ENCODE data around the gene CCL23. TPM values are rescaled to one million over a fixed set of nuclear protein-coding genes. Genes with fewer than 3 reads are reported as not detected.
"Not testable (repeated sequence)": the region's sequence is repeated elsewhere in the genome, so short reads cannot be mapped to it uniquely, and the experiment has no call there.

CCL23 gene
- total RNA-seq, 3 donors from 2014 or later (not counting 1 experiment from before 2014, with no cell fraction given), result 0.68 to 0.80 TPM; not detected in 1

DNA sequence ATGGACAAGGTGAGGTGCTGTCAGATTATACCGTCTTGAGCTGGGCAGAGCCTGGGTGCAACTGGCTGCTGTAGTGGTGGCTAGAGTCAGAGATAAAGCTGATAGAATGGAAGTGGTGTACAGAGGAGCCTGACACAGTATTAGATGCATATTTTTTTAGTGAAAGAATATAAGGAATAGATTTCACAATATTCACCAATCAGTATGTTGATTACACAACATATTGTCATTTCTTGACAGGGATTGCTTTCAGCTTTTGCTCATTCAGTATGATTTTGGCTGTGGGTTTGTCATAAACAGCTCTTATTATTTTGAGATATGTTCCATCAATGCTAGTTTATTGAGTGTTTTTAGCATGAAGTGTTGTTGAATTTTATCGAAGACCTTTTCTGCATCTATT, 1.7 kb upstream of the CCL23 start:
- Mint-ChIP-seq H3K9me3 (no peaks in the 10 kb centered on the region), H3K27me3 (ENCODE audit: low read depth in 2 of 2) (peaks cover 0 to 8% of the 10 kb centered on the region in 2 donors), H3K36me3 (no peaks in the 10 kb centered on the region), H3K4me3 (no peak overlapping the region), H3K27ac (no peak overlapping the region), H3K4me1 (peaks cover 22 to 24% of the 10 kb centered on the region in 2 donors)
- intact Hi-C loops (cut with micrococcal nuclease), result no loop called here
- ATAC-seq (no peak), DNase-seq (no peak)
- no peaks in the 10 kb centered on the region for H3K36me3 ChIP-seq (ENCODE audit: control insufficient read depth, insufficient read depth, low read length)
- no peak overlapping the region for H3K4me3 ChIP-seq (ENCODE audit: low read length)
- peaks cover 12% of the 10 kb centered on the region for H3K9me3 ChIP-seq (ENCODE audit: control insufficient read depth, insufficient read depth, low read length)
- TF ChIP-seq, protein P1, sequence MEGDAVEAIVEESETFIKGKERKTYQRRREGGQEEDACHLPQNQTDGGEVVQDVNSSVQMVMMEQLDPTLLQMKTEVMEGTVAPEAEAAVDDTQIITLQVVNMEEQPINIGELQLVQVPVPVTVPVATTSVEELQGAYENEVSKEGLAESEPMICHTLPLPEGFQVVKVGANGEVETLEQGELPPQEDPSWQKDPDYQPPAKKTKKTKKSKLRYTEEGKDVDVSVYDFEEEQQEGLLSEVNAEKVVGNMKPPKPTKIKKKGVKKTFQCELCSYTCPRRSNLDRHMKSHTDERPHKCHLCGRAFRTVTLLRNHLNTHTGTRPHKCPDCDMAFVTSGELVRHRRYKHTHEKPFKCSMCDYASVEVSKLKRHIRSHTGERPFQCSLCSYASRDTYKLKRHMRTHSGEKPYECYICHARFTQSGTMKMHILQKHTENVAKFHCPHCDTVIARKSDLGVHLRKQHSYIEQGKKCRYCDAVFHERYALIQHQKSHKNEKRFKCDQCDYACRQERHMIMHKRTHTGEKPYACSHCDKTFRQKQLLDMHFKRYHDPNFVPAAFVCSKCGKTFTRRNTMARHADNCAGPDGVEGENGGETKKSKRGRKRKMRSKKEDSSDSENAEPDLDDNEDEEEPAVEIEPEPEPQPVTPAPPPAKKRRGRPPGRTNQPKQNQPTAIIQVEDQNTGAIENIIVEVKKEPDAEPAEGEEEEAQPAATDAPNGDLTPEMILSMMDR (IDR thresholded peaks at IDR 0.05), result no peak
- peaks cover 5% of the 10 kb centered on the region for H3K4me1 ChIP-seq (ENCODE audit: control insufficient read depth, insufficient read depth, low read length)
- 93% methylated on average over 2 of the region's 2 CpGs for WGBS (ENCODE audit: insufficient coverage)
- no peak overlapping the region for H3K27ac ChIP-seq (ENCODE audit: low read length)
- no peaks in the 10 kb centered on the region for H3K27me3 ChIP-seq (ENCODE audit: control insufficient read depth, insufficient read depth, low read length)

DNA sequence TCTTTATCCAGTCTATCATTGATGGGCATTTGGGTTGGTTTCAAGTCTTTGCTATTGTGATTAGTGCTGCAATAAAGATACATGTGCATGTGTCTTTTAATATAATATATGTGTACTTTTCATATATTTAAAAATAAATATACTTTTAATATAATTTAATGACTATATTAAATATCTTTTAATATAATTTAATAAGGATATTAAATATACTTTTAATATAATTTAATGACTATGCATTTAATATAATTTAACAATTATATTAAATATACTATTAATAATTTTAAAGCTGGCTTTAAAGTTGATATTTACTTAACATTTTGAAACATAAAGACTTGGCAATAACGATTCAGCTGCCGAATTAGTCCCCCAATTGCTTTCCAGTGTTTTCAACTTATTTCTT, 1.2 kb downstream of the CCL23 start:
- peaks cover 0 to 8% of the 10 kb centered on the region in 2 donors for H3K27me3 Mint-ChIP-seq (ENCODE audit: low read depth in 2 of 2)
- Histone ChIP-seq H3K9me3 (ENCODE audit: control insufficient read depth, insufficient read depth, low read length) (peaks cover 3% of the 10 kb centered on the region), H3K4me1 (ENCODE audit: control insufficient read depth, insufficient read depth, low read length) (peaks cover 5% of the 10 kb centered on the region), H3K27ac (ENCODE audit: low read length) (no peak overlapping the region), H3K4me3 (ENCODE audit: low read length) (no peak overlapping the region), H3K36me3 (ENCODE audit: control insufficient read depth, insufficient read depth, low read length) (no peaks in the 10 kb centered on the region), H3K27me3 (ENCODE audit: control insufficient read depth, insufficient read depth, low read length) (no peaks in the 10 kb centered on the region)
- H3K4me3 Mint-ChIP-seq, result no peak overlapping the region
- TF ChIP-seq, protein P1 (IDR thresholded peaks at IDR 0.05), result no peak
- H3K9me3 Mint-ChIP-seq, result no peaks in the 10 kb centered on the region
- DNase-seq, result no peak
- no peak for ATAC-seq
- H3K4me1 Mint-ChIP-seq, result peaks cover 31 to 36% of the 10 kb centered on the region in 2 donors
- intact Hi-C loops (cut with micrococcal nuclease), result no loop called here
- no CpG with 5 or more reads among the region's 2 CpGs for WGBS (ENCODE audit: insufficient coverage)
- H3K36me3 Mint-ChIP-seq, result no peaks in the 10 kb centered on the region
- no peak overlapping the region for H3K27ac Mint-ChIP-seq

DNA sequence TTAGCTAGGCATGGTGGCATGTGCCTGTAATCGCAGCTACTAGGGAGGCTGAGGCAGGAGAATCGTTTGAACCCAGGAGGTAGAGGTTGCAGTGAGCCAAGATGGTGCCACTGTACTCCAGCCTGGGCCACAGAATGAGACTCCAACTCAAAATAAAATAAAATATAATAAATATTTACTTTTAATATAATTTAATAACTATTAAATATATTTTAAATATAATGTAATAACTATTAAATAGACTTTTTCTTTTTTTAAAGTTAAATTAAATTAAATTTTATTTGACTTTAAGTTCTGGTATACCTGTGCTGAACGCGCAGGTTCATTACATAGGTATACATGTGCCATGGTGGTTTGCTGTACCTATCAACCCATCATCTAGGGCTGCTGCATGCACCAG, 1.9 kb downstream of the CCL23 start:
- H3K4me3 ChIP-seq (ENCODE audit: low read length); H3K27me3 Mint-ChIP-seq (ENCODE audit: low read depth in 2 of 2); H3K9me3 ChIP-seq (ENCODE audit: control insufficient read depth, insufficient read depth, low read length); H3K27me3 ChIP-seq (ENCODE audit: control insufficient read depth, insufficient read depth, low read length); H3K36me3 ChIP-seq (ENCODE audit: control insufficient read depth, insufficient read depth, low read length); H3K27ac Mint-ChIP-seq; H3K36me3 Mint-ChIP-seq; intact Hi-C loops (cut with micrococcal nuclease); ATAC-seq; H3K4me1 ChIP-seq (ENCODE audit: control insufficient read depth, insufficient read depth, low read length); H3K4me3 Mint-ChIP-seq; H3K27ac ChIP-seq (ENCODE audit: low read length); DNase-seq; H3K9me3 Mint-ChIP-seq: not testable (repeated sequence)
- WGBS (ENCODE audit: insufficient coverage), result 95% methylated on average over 4 of the region's 4 CpGs
- H3K4me1 Mint-ChIP-seq, result peaks cover 38 to 43% of the 10 kb centered on the region in 2 donors

DNA sequence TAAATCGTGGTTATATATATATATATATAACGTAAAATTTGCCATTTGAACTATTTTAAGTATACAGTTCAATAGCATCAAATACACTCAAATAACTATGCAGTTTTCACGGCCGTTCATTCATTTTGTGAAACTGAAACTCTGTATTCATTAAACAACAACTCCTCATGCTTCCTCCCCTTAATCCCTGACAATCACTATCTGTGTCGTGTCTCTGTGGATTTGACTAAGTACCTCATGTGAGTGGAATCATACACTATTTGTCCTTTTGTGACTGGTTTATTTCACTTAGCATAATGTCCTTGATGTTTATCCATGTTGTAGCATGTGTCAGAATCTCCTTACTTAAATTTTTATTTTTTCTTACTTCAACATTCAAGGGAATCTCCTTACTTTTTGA, 2.8 kb downstream of the CCL23 start:
- intact Hi-C loops (cut with micrococcal nuclease), result no loop called here
- H3K27ac Mint-ChIP-seq, result no peak overlapping the region
- ATAC-seq (no peak), DNase-seq (no peak)
- Histone ChIP-seq H3K36me3 (ENCODE audit: control insufficient read depth, insufficient read depth, low read length) (no peaks in the 10 kb centered on the region), H3K4me1 (ENCODE audit: control insufficient read depth, insufficient read depth, low read length) (peaks cover 5% of the 10 kb centered on the region), H3K27ac (ENCODE audit: low read length) (no peak overlapping the region), H3K27me3 (ENCODE audit: control insufficient read depth, insufficient read depth, low read length) (no peaks in the 10 kb centered on the region), H3K9me3 (ENCODE audit: control insufficient read depth, insufficient read depth, low read length) (peaks cover 3% of the 10 kb centered on the region), H3K4me3 (ENCODE audit: low read length) (no peak overlapping the region)
- H3K27me3 Mint-ChIP-seq (ENCODE audit: low read depth in 2 of 2), result no peaks in the 10 kb centered on the region
- WGBS (ENCODE audit: insufficient coverage), result 96% methylated on average over 3 of the region's 5 CpGs
- peaks cover 47 to 49% of the 10 kb centered on the region in 2 donors for H3K4me1 Mint-ChIP-seq
- H3K9me3 Mint-ChIP-seq, result no peaks in the 10 kb centered on the region
- no peak overlapping the region for H3K4me3 Mint-ChIP-seq
- H3K36me3 Mint-ChIP-seq, result no peaks in the 10 kb centered on the region
- TF ChIP-seq, protein P1 (IDR thresholded peaks at IDR 0.05), result no peak

Measured in natural killer cell (primary cell).